ENCODE data around the gene CDH18.

Gene CDH18

DNA sequence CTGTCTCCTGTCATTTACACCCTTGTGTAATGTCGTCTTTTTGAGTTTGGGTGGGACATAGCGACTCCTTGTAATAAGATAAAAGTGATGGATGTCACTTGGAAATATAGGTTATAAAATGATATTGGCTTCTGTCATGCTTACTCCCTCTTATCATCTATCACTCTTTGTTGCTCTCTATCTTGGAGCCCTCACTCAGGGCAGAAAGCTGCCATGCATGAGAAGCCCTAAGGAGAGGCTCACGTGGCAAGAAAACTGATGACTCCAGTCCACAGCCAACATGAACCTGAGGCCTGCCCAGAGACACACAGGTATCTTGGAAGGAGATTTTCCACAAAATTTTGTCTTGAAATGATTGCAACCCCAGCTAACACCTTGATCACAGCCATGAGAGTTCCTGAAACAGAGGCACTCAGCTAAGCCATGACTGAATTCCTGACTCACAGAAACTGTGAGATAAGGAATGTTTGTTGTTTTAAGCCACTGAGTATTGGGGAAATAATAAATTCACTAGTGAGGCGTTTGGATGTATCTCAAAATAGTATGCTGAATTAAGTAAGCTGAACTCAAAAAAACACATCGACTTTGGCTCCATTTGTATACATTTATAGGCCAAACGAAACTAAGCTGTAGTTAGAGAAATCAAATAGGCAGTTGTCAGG, 216.7 kb downstream of the CDH18 start:
- in situ Hi-C loops (cut with MboI; ENCODE audit: low pct_unique_long_range_greater_than_20kb, low sequenced_read_pairs, unreplicated experiment), result no loop called here
- DNase-seq (ENCODE audit: low spot score), result no peak
- TF ChIP-seq, protein P1, sequence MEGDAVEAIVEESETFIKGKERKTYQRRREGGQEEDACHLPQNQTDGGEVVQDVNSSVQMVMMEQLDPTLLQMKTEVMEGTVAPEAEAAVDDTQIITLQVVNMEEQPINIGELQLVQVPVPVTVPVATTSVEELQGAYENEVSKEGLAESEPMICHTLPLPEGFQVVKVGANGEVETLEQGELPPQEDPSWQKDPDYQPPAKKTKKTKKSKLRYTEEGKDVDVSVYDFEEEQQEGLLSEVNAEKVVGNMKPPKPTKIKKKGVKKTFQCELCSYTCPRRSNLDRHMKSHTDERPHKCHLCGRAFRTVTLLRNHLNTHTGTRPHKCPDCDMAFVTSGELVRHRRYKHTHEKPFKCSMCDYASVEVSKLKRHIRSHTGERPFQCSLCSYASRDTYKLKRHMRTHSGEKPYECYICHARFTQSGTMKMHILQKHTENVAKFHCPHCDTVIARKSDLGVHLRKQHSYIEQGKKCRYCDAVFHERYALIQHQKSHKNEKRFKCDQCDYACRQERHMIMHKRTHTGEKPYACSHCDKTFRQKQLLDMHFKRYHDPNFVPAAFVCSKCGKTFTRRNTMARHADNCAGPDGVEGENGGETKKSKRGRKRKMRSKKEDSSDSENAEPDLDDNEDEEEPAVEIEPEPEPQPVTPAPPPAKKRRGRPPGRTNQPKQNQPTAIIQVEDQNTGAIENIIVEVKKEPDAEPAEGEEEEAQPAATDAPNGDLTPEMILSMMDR (IDR thresholded peaks at IDR 0.05; ENCODE audit: extremely low read depth, insufficient read depth, missing control alignments), result no peak

DNA sequence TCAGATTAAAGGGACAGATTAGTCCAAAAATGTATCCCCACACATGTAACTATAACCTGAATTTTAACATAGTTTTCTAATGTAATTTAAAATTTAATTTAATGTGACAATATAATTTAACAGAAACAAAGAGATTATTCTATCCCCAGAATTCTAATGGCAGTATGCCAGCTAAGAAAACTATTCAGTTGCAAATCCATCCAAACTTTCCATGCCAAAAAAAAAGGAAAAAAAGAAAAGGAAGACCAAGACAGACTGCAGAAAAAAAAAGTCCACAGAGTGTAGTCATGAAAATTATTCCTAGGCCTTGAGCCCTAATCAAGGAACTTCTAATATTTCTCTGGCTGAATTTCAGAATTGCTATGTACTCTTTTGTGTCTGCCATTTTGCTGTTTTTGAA, 217.6 kb downstream of the CDH18 start:
- in situ Hi-C loops (cut with MboI; ENCODE audit: low pct_unique_long_range_greater_than_20kb, low sequenced_read_pairs, unreplicated experiment), result no loop called here
- TF ChIP-seq, protein P1 (IDR thresholded peaks at IDR 0.05; ENCODE audit: extremely low read depth, insufficient read depth, missing control alignments), result no peak
- DNase-seq (ENCODE audit: low spot score), result no peak

DNA sequence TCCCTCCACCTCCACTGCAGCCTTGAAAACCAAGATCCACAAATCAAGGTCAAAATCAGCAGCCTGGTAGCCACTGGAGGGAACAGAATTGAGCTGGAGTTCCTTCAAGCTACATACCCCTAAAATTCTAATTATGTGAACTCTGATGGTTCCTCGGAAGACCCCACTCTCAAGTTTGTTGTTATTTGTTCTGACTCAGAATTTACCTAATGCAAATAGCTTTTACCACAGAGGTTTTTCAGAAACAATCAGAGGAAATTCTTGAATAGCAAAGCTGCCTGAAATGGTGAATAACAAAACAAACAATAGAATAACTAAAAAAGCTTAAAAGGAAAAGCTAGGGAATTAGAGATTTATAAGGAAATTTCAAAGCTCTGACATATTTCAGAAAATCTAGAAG, 220.0 kb downstream of the CDH18 start:
- DNase-seq (ENCODE audit: low spot score), result no peak
- in situ Hi-C loops (cut with MboI; ENCODE audit: low pct_unique_long_range_greater_than_20kb, low sequenced_read_pairs, unreplicated experiment), result no loop called here
- TF ChIP-seq, protein P1 (IDR thresholded peaks at IDR 0.05; ENCODE audit: extremely low read depth, insufficient read depth, missing control alignments), result no peak

- DNase-seq (ENCODE audit: low spot score), result no peak
- TF ChIP-seq, protein P1 (IDR thresholded peaks at IDR 0.05; ENCODE audit: extremely low read depth, insufficient read depth, missing control alignments), result no peak
- in situ Hi-C loops (cut with MboI; ENCODE audit: low pct_unique_long_range_greater_than_20kb, low sequenced_read_pairs, unreplicated experiment), result no loop called here
These were observed 234.4 kb downstream of the CDH18 start for GRCh38 chr5:19753579-19753978.

GRCh38 chr5:19751326-19751725, 236.7 kb downstream of the CDH18 start:
- in situ Hi-C loops (cut with MboI; ENCODE audit: low pct_unique_long_range_greater_than_20kb, low sequenced_read_pairs, unreplicated experiment), result no loop called here
- DNase-seq (ENCODE audit: low spot score), result no peak
- TF ChIP-seq, protein P1 (IDR thresholded peaks at IDR 0.05; ENCODE audit: extremely low read depth, insufficient read depth, missing control alignments), result no peak

DNA sequence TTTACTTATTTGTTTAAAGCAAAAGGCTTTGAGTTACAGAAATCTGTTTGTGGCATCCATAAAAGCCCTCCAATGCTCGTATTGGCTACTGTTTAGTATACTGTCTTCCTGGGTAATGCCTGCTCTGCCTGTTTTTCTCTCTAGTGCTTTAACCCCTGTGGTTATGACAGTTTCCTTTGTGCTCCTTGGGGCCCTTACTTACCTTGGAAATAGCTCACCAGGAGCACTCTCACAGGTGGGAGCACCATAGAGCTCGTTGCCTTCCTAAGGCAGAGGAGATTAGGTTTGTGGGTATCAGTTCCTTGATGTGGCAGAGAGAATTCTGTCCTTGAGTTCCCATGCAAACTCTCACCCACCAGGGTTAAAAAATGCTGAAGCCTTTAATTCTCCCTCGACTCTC, 242.8 kb downstream of the CDH18 start:
- TF ChIP-seq, protein P1 (IDR thresholded peaks at IDR 0.05; ENCODE audit: extremely low read depth, insufficient read depth, missing control alignments), result no peak
- in situ Hi-C loops (cut with MboI; ENCODE audit: low pct_unique_long_range_greater_than_20kb, low sequenced_read_pairs, unreplicated experiment), result no loop called here
- DNase-seq (ENCODE audit: low spot score), result no peak

Measured in GM13977 (cell line).